ENCODE data around the gene NUDT15.

Gene NUDT15

DNA sequence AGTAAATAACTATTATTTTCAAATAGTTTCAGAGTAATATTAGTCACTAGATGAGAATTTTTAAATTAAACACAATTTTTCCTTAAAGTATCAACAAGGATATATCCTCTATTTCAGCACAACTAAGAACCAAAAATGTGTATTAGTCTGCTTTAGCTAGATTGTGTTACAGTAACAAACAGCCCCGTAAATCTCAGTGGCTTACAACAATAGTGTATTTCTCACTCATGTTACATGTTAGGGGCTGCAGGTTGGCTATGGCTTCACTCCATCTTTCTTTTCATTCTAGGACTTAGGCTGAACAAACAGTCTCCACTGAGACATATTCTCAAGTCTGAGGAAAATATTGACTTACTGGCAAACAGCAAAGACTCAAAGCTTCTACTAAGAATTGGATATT lies 24.9 kb upstream of the NUDT15 start:
- no peak overlapping the region for H3K27ac ChIP-seq
- CTCF ChIA-PET, result interaction anchor here (0.6 to 1.2 kb wide), 3 partner anchors 24 to 1652 kb away, joined by 3 to 4 read pairs (median 3); partner anchors contain the start of gene NUDT15
- TF ChIP-seq CTCF (conservative IDR thresholded peaks at IDR 0.05; ENCODE audit: low read depth), result no peak
- POLR2A ChIA-PET (ENCODE audit: low non-redundant PET), result no interaction called here
- no peak for DNase-seq (ENCODE audit: low spot score)

- ChIA-PET POLR2A (ENCODE audit: low non-redundant PET) (no interaction called here), CTCF (interaction anchor here (0.7 kb wide), 1 partner anchor 85 kb away, joined by 3 read pairs; no protein-coding TSS in a partner anchor)
- H3K27ac ChIP-seq, result no peak overlapping the region
- TF ChIP-seq CTCF (conservative IDR thresholded peaks at IDR 0.05; ENCODE audit: low read depth), result no peak
- no peak for DNase-seq (ENCODE audit: low spot score)
Measured at GRCh38 chr13:48014359-48014758, 23.2 kb upstream of the NUDT15 start.

- TF ChIP-seq CTCF (conservative IDR thresholded peaks at IDR 0.05; ENCODE audit: low read depth), result no peak
- POLR2A ChIA-PET (ENCODE audit: low non-redundant PET), result no interaction called here
- CTCF ChIA-PET, result interaction anchor here (1.5 kb wide), 1 partner anchor 19 kb away, joined by 3 read pairs; the partner anchor contains the start of gene NUDT15
- no peak for DNase-seq (ENCODE audit: low spot score)
- H3K27ac ChIP-seq, result no peak overlapping the region
Measured at GRCh38 chr13:48018637-48019036, 18.9 kb upstream of the NUDT15 start.

DNA sequence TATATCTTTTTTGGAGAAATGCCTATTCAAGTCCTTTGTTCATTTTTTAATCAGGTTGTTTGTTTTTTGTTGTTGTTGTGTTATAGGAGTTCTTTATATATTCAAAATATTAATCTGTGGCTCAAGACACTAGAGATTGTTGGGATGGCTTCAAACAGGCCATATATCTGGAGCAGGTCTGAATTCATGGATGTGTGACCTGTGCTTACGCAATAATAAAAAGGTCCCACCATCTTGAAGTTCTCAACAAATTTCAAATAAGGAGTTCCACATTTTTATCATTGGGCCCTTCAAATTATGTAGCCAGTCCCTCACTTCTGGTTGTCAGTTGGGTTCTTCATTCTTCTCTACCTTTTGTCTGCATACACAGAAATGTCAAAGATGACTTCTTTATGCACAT lies 17.7 kb upstream of the NUDT15 start:
- no peak for TF ChIP-seq CTCF (conservative IDR thresholded peaks at IDR 0.05; ENCODE audit: low read depth)
- CTCF ChIA-PET, result interaction anchor here (1.5 kb wide), 1 partner anchor 18 kb away, joined by 3 read pairs; the partner anchor contains the start of gene NUDT15
- POLR2A ChIA-PET (ENCODE audit: low non-redundant PET), result no interaction called here
- no peak for DNase-seq (ENCODE audit: low spot score)
- H3K27ac ChIP-seq, result no peak overlapping the region

DNA sequence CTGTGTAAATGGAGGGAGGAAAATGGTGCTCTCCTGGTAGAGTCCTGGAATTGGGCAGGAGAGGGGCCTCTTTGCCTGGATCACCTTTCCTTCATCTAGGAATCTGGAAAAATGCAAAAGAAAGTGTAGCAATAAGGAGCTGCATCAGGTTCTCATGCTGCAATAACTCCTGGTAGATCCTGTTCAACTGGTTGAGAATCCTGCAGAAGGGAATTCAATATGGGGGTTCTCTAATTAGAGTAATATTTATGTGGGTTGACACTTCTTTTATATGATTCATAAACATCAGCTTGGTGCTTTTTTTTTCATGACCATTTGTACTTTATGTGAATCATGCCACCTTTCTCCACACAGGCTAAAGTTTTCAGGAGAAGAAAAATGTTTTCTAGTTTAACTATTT lies 9.5 kb upstream of the NUDT15 start:
- ChIA-PET CTCF (interaction anchor here (1.1 kb wide), 1 partner anchor 9 kb away, joined by 3 read pairs; the partner anchor contains the start of gene NUDT15), POLR2A (ENCODE audit: low non-redundant PET) (interaction anchor here (0.7 kb wide), 1 partner anchor 27 kb away, joined by 3 read pairs; the partner anchor contains the start of gene SUCLA2)
- DNase-seq (ENCODE audit: low spot score), result peak; percentile 23
- TF ChIP-seq CTCF (conservative IDR thresholded peaks at IDR 0.05; ENCODE audit: low read depth), result no peak
- no peak overlapping the region for H3K27ac ChIP-seq

GRCh38 chr13:48029859-48030258 lies 7.7 kb upstream of the NUDT15 start:
- CTCF ChIA-PET, result no interaction called here
- no peak for DNase-seq (ENCODE audit: low spot score)
- POLR2A ChIA-PET (ENCODE audit: low non-redundant PET), result no interaction called here
- TF ChIP-seq CTCF (conservative IDR thresholded peaks at IDR 0.05; ENCODE audit: low read depth), result no peak
- no peak overlapping the region for H3K27ac ChIP-seq
